Panc1 (cell line): ENCODE data around the gene TICAM2. TPM values are rescaled to one million over a fixed set of nuclear protein-coding genes. Genes with fewer than 3 reads are reported as not detected.

Experiments used
- ATAC-seq: fragments of 200-7000 bp; cut with Tn5 transposase; 2 replicates; pipeline ENCODE4 v1.9.1; 2020; ENCODE audit warnings: mild to moderate bottlenecking, moderate library complexity
- BruUV-seq: library from RNA; stranded (reverse); fragments of 400-500 nt; replicated peaks from 2 replicates; lab custom pipeline; 2021; lab: Mats Ljungman, UMichigan
- CTCF ChIA-PET: fragments of 300-600 bp; sonication (Branson Sonifier 250); formaldehyde crosslinking; loops from one replicate; lab custom pipeline; 2022; ENCODE audit warnings: antibody characterized with exemption; lab: Charles Lee
- POLR2A ChIA-PET: fragments of 300-600 bp; sonication (Branson Sonifier 250); formaldehyde crosslinking; loops from one replicate; lab custom pipeline; 2022; ENCODE audit warnings: antibody characterized with exemption; lab: Charles Lee
- DNase-seq: peaks from one replicate; pipeline ENCODE4 v3.0.0-alpha.2; 2010; ENCODE audit warnings: low read depth, low spot score
- H3K27ac ChIP-seq: 2 replicates; pipeline ENCODE4 v1.5.1; 2011; ENCODE audit warnings: mild to moderate bottlenecking, low read length, inconsistent platforms
- H3K27me3 ChIP-seq: fragments of 200-500 bp; sonication (Bioruptor generic); 2 replicates; pipeline ENCODE4 v1.6.0; 2014; ENCODE audit warnings: low read length, inconsistent platforms; ENCODE audit not compliant: control insufficient read depth, insufficient read depth
- H3K36me3 ChIP-seq: fragments of 200-500 bp; sonication (Bioruptor generic); 2 replicates; pipeline ENCODE4 v1.5.1; 2014; ENCODE audit warnings: inconsistent platforms, mild to moderate bottlenecking, low read length, moderate library complexity; ENCODE audit not compliant: control insufficient read depth, insufficient read depth
- H3K4me1 ChIP-seq: 2 replicates; pipeline ENCODE4 v1.5.1; 2011; ENCODE audit warnings: inconsistent platforms, mild to moderate bottlenecking, low read length, moderate library complexity; ENCODE audit not compliant: control insufficient read depth, insufficient read depth
- H3K4me3 ChIP-seq, 2 experiments: 2 replicates each; pipeline ENCODE4 v1.5.1; 2011 to 2012; ENCODE audit warnings: low read depth in 2 of 2, low read length in 2 of 2, mild to moderate bottlenecking in 2 of 2, inconsistent platforms in 1 of 2, moderate library complexity in 1 of 2
- H3K9me3 ChIP-seq: fragments of 200-500 bp; sonication (Bioruptor generic); 2 replicates; pipeline ENCODE4 v1.5.1; 2014; ENCODE audit warnings: low read depth, mild to moderate bottlenecking, inconsistent platforms, low read length, moderate library complexity; ENCODE audit not compliant: control insufficient read depth, insufficient read depth
- CTCF ChIP-seq: fragments of 450-650 bp; IDR thresholded peaks from 2 replicates; pipeline ENCODE4 v1.5.1; 2017; ENCODE audit warnings: mild to moderate bottlenecking
- POLR2AphosphoS5 ChIP-seq: IDR thresholded peaks from 2 replicates; pipeline ENCODE4 v1.6.1; 2012; ENCODE audit warnings: mild to moderate bottlenecking, low read depth, low read length, moderate library complexity
- REST ChIP-seq, 2 experiments: IDR thresholded peaks; 2 replicates each; pipeline ENCODE4 v1.6.1; 2011 to 2012; ENCODE audit warnings: low read depth in 2 of 2, control low read depth in 1 of 2, low read length in 1 of 2, mild to moderate bottlenecking in 1 of 2, moderate library complexity in 1 of 2; ENCODE audit not compliant: insufficient read depth in 1 of 2
- SIN3A ChIP-seq: IDR thresholded peaks from 2 replicates; pipeline ENCODE4 v1.6.1; 2012; ENCODE audit warnings: low read depth, mild to moderate bottlenecking, low read length, moderate library complexity, borderline replicate concordance; ENCODE audit not compliant: insufficient read depth
- TCF7L2 ChIP-seq: IDR thresholded peaks from 2 replicates; pipeline ENCODE4 v1.6.1; 2011; ENCODE audit warnings: mild to moderate bottlenecking, low read depth, low read length, inconsistent platforms
- in situ Hi-C: cut with HindIII; loops from 2 replicates; pipeline ENCODE4 v1.10.0; 2016; ENCODE audit warnings: low sequenced_read_pairs, low pct_unique_long_range_greater_than_20kb
- intact Hi-C: fragments of 100-400 bp; cut with micrococcal nuclease; formaldehyde crosslinking; loops from one replicate; pipeline ENCODE4 v1.10.0; 2022; ENCODE audit not compliant: unreplicated experiment
- total RNA-seq: library from RNA; stranded (reverse); gene quantifications from one replicate; pipeline ENCODE4 v1.2.1, GENCODE V29; 2021; ENCODE audit not compliant: unreplicated experiment

Gene TICAM2
- total RNA-seq, 1 experiment from 2014 or later: 1.6 TPM

DNA sequence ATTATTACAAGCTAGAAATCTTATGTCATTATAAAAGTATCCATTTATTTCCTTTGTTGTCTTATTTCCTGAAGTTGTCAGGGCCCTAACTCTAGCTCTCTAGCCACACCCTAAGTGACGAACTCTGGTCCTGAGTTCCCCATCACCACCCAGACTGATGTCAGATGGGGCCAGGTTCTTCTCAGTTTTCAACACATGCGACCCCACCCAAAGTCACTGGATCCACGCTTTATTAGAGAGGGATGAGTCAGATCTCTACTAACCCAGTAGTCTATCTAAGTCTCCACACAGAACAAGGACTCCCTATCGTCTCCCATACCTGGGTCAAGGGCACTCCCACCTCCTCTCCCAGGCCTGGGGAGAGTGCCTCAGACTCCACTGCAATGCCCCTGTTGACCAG lies 50.9 kb downstream of the TICAM2 start:
- TF ChIP-seq SIN3A: no peak
- TF ChIP-seq CTCF: no peak
- no peak for TF ChIP-seq REST (IDR thresholded peaks at IDR 0.05; ENCODE audit: insufficient read depth in 1 of 2, low read depth in 2 of 2, low read length in 1 of 2)
- no peak for TF ChIP-seq TCF7L2
- H3K27me3 ChIP-seq: no peaks in the 10 kb centered on the region
- intact Hi-C loops: no loop called here
- H3K4me3 ChIP-seq: no peak overlapping the region
- POLR2A ChIA-PET: no interaction called here
- no TSS peak for BruUV-seq
- CTCF ChIA-PET: no interaction called here
- in situ Hi-C loops: no loop called here
- H3K4me1 ChIP-seq: no peaks in the 10 kb centered on the region
- no peaks in the 10 kb centered on the region for H3K9me3 ChIP-seq
- DNase-seq: no peak
- H3K27ac ChIP-seq: no peak overlapping the region
- ATAC-seq: no peak
- no peaks in the 10 kb centered on the region for H3K36me3 ChIP-seq

GRCh38 chr5:115549154-115549553 lies 53.1 kb downstream of the TICAM2 start:
- no peaks in the 10 kb centered on the region for H3K27me3 ChIP-seq
- intact Hi-C loops (no loop called here), in situ Hi-C loops (no loop called here)
- ATAC-seq (no peak), DNase-seq (no peak)
- no peak for TF ChIP-seq TCF7L2
- no peak for TF ChIP-seq POLR2AphosphoS5
- no peak for TF ChIP-seq SIN3A
- TF ChIP-seq REST (IDR thresholded peaks at IDR 0.05; ENCODE audit: insufficient read depth in 1 of 2, low read depth in 2 of 2, low read length in 1 of 2): no peak
- peak; percentile 43 for TF ChIP-seq CTCF
- CTCF ChIA-PET: no interaction called here
- H3K9me3 ChIP-seq: peaks cover 4% of the 10 kb centered on the region; the same call in 1 of the 2 replicates
- no peak overlapping the region for H3K4me3 ChIP-seq
- no peaks in the 10 kb centered on the region for H3K36me3 ChIP-seq
- BruUV-seq: no TSS peak
- H3K27ac ChIP-seq: no peak overlapping the region
- POLR2A ChIA-PET: no interaction called here
- H3K4me1 ChIP-seq: peaks cover 4% of the 10 kb centered on the region; the same call in 1 of the 2 replicates
